Measurements from ENCODE around the gene ITGA8.

The ITGA8 gene

GRCh38 chr10:15754937-15755336 lies 35.2 kb upstream of the ITGA8 start:
- H3K9me2 ChIP-seq (ENCODE audit: low read depth, low read length): no peaks in the 10 kb centered on the region
- no peak overlapping the region for H3K4me3 ChIP-seq (ENCODE audit: low read depth, low read length, poor library complexity, severe bottlenecking)
- H3K4me1 ChIP-seq (ENCODE audit: insufficient read depth, low read length, severe bottlenecking): no peaks in the 10 kb centered on the region
- no peaks in the 10 kb centered on the region for H3K9me3 ChIP-seq (ENCODE audit: low read length)
- no peaks in the 10 kb centered on the region for H3K27me3 ChIP-seq (ENCODE audit: insufficient read depth, low read length)
- no peak overlapping the region for H3K27ac ChIP-seq (ENCODE audit: low read depth, low read length, poor library complexity, severe bottlenecking)
- no peaks in the 10 kb centered on the region for H4K20me1 ChIP-seq (ENCODE audit: insufficient read depth, low read length)
- H3F3A ChIP-seq (ENCODE audit: insufficient read depth, low read length): no peaks in the 10 kb centered on the region
- no peaks in the 10 kb centered on the region for H3K36me3 ChIP-seq (ENCODE audit: insufficient read depth, low read length)
- no peak overlapping the region for H2AFZ ChIP-seq (ENCODE audit: low read length)
- no peak overlapping the region for H3K4me2 ChIP-seq (ENCODE audit: low read length)
- no peak overlapping the region for H3K9ac ChIP-seq (ENCODE audit: low read length)
- H3K79me2 ChIP-seq (ENCODE audit: insufficient read depth, low read length): no peaks in the 10 kb centered on the region
- TF ChIP-seq, protein P1, sequence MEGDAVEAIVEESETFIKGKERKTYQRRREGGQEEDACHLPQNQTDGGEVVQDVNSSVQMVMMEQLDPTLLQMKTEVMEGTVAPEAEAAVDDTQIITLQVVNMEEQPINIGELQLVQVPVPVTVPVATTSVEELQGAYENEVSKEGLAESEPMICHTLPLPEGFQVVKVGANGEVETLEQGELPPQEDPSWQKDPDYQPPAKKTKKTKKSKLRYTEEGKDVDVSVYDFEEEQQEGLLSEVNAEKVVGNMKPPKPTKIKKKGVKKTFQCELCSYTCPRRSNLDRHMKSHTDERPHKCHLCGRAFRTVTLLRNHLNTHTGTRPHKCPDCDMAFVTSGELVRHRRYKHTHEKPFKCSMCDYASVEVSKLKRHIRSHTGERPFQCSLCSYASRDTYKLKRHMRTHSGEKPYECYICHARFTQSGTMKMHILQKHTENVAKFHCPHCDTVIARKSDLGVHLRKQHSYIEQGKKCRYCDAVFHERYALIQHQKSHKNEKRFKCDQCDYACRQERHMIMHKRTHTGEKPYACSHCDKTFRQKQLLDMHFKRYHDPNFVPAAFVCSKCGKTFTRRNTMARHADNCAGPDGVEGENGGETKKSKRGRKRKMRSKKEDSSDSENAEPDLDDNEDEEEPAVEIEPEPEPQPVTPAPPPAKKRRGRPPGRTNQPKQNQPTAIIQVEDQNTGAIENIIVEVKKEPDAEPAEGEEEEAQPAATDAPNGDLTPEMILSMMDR (IDR thresholded peaks at IDR 0.05; ENCODE audit: low read length): no peak
- no peak for TF ChIP-seq EZH2 (IDR thresholded peaks at IDR 0.05; ENCODE audit: borderline replicate concordance, low read length)

- TF ChIP-seq EZH2 (IDR thresholded peaks at IDR 0.05; ENCODE audit: borderline replicate concordance, low read length): no peak
- TF ChIP-seq, protein P1 (IDR thresholded peaks at IDR 0.05; ENCODE audit: low read length): no peak
Measured at GRCh38 chr10:15751046-15751445, 31.3 kb upstream of the ITGA8 start.

GRCh38 chr10:15748126-15748525 lies 28.4 kb upstream of the ITGA8 start:
- H3K36me3 ChIP-seq (ENCODE audit: insufficient read depth, low read length): no peaks in the 10 kb centered on the region
- H3K4me1 ChIP-seq (ENCODE audit: insufficient read depth, low read length, severe bottlenecking): no peaks in the 10 kb centered on the region
- TF ChIP-seq, protein P1 (IDR thresholded peaks at IDR 0.05; ENCODE audit: low read length): no peak
- TF ChIP-seq EZH2 (IDR thresholded peaks at IDR 0.05; ENCODE audit: borderline replicate concordance, low read length): no peak
- no peaks in the 10 kb centered on the region for H3F3A ChIP-seq (ENCODE audit: insufficient read depth, low read length)
- H3K27me3 ChIP-seq (ENCODE audit: insufficient read depth, low read length): no peaks in the 10 kb centered on the region
- H3K4me2 ChIP-seq (ENCODE audit: low read length): no peak overlapping the region
- no peak overlapping the region for H3K4me3 ChIP-seq (ENCODE audit: low read depth, low read length, poor library complexity, severe bottlenecking)
- no peak overlapping the region for H3K9ac ChIP-seq (ENCODE audit: low read length)
- no peak overlapping the region for H2AFZ ChIP-seq (ENCODE audit: low read length)
- H3K9me2 ChIP-seq (ENCODE audit: low read depth, low read length): no peaks in the 10 kb centered on the region
- H3K79me2 ChIP-seq (ENCODE audit: insufficient read depth, low read length): no peaks in the 10 kb centered on the region
- H3K27ac ChIP-seq (ENCODE audit: low read depth, low read length, poor library complexity, severe bottlenecking): no peak overlapping the region
- H3K9me3 ChIP-seq (ENCODE audit: low read length): no peaks in the 10 kb centered on the region
- no peaks in the 10 kb centered on the region for H4K20me1 ChIP-seq (ENCODE audit: insufficient read depth, low read length)

More at GRCh38 chr10:15751046-15751445, 31.3 kb upstream of the ITGA8 start:
- H3K9ac ChIP-seq (ENCODE audit: low read length): no peak overlapping the region
- no peaks in the 10 kb centered on the region for H3K27me3 ChIP-seq (ENCODE audit: insufficient read depth, low read length)
- no peaks in the 10 kb centered on the region for H3K9me3 ChIP-seq (ENCODE audit: low read length)
- H2AFZ ChIP-seq (ENCODE audit: low read length): no peak overlapping the region
- no peaks in the 10 kb centered on the region for H3K36me3 ChIP-seq (ENCODE audit: insufficient read depth, low read length)
- no peaks in the 10 kb centered on the region for H3K9me2 ChIP-seq (ENCODE audit: low read depth, low read length)
- no peak overlapping the region for H3K27ac ChIP-seq (ENCODE audit: low read depth, low read length, poor library complexity, severe bottlenecking)
- no peaks in the 10 kb centered on the region for H4K20me1 ChIP-seq (ENCODE audit: insufficient read depth, low read length)
- H3K4me1 ChIP-seq (ENCODE audit: insufficient read depth, low read length, severe bottlenecking): no peaks in the 10 kb centered on the region
- no peaks in the 10 kb centered on the region for H3F3A ChIP-seq (ENCODE audit: insufficient read depth, low read length)
- H3K79me2 ChIP-seq (ENCODE audit: insufficient read depth, low read length): no peaks in the 10 kb centered on the region
- no peak overlapping the region for H3K4me2 ChIP-seq (ENCODE audit: low read length)
- no peak overlapping the region for H3K4me3 ChIP-seq (ENCODE audit: low read depth, low read length, poor library complexity, severe bottlenecking)

All from OCI-LY1 (cell line).